Activated naive CD4-positive, alpha-beta T cell treated with anti-CD3 and anti-CD28 coated beads, Interleukin-2, amount 10 ng/mL, durations not matched to agents 7 days and 5 days (primary cell): ENCODE measurements around the gene LENG9.

Experiments used
- CTCF ChIA-PET: fragments of 350-600 bp; sonication (Branson Sonifier 250); formaldehyde crosslinking; loops from one replicate; lab custom pipeline; 2021; ENCODE audit warnings: antibody characterized with exemption; lab: Charles Lee
- DNase-seq: peaks from one replicate; pipeline ENCODE4 v3.0.0-alpha.2; 2020
- H3K27ac Mint-ChIP-seq: one replicate; pipeline ENCODE4 v1.8.0; 2021; ENCODE audit warnings: mild to moderate bottlenecking, moderate library complexity, mixed read lengths
- H3K27me3 Mint-ChIP-seq: one replicate; pipeline ENCODE4 v1.8.0; 2021; ENCODE audit warnings: mild to moderate bottlenecking, mixed read lengths
- H3K36me3 Mint-ChIP-seq: one replicate; pipeline ENCODE4 v1.8.0; 2021; ENCODE audit warnings: mixed read lengths
- H3K4me1 Mint-ChIP-seq: one replicate; pipeline ENCODE4 v1.8.0; 2021; ENCODE audit warnings: mixed read lengths
- H3K4me3 Mint-ChIP-seq: one replicate; pipeline ENCODE4 v1.8.0; 2021; ENCODE audit warnings: mild to moderate bottlenecking, moderate library complexity, mixed read lengths
- H3K9me3 Mint-ChIP-seq: one replicate; pipeline ENCODE4 v1.8.0; 2021; ENCODE audit warnings: mixed read lengths

The LENG9 gene

DNA sequence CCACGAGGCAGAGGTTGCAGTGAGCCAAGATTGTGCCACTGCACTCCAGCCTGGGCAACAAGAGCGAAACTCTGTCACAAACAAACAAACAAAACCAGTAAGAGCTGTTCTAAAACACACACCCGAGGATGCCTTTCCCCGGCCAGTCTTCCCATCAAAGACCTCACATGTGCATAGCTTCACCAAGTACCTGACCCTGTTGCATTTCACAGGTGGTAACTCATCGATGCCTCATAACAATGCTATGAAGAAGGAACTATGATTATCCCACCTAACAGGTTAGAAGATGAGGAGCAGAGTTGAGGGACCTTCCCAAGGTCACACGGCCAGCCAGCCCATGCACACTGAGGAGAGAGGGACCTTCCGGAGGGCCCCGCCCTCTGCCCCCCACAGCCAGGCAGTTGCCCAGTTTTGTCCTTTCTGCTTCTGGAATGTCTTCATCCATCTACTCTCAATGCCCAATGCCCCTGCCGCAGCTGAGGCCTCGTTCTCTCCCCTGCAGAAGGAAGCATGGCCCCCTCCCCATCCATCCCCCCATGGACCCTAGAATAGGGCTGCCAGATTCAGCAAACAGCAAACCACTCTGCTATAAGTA, 31.3 kb downstream of the LENG9 start:
- Mint-ChIP-seq H3K4me3 (no peak overlapping the region), H3K9me3 (no peaks in the 10 kb centered on the region), H3K4me1 (peaks cover 14% of the 10 kb centered on the region), H3K36me3 (peaks cover 7% of the 10 kb centered on the region), H3K27ac (no peak overlapping the region), H3K27me3 (peaks cover 52% of the 10 kb centered on the region)
- CTCF ChIA-PET = interaction anchor here (0.6 kb wide), 1 partner anchor 13 kb away, joined by 3 read pairs; no protein-coding TSS in a partner anchor
- peak; percentile 7 for DNase-seq

DNA sequence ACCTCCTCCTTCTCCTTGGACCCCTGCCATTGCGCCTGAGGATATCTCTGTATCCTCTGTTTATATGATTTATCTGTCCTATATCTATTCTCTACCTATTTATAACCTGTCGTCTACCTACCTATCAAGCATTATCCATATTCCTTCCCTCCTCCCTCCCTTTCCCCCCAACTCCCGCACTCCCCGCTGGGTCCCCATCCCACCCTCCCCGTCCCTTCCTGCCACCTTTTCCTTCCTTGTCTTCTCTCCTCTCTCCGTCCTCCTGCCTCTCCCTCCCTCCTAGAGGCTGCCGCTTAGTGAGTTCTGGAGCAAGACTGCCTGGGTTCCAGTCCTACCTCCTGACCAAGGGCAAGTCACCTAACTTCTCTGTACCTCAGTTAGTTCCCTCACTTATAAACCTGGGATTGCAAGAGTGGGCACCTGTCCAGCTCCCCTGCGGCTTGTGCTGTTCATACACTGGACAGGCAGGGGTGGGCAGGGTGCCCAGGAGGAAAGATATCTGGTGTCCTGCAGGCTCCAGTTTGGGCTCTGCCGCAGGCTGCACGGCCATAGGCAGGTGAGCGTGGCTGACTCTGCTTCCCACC, 32.2 kb downstream of the LENG9 start:
- peak; percentile 9 for DNase-seq
- CTCF ChIA-PET = interaction anchor here (1.0 to 2.0 kb wide), 2 partner anchors 8 to 12 kb away, joined by 4 to 7 read pairs; no protein-coding TSS in a partner anchor
- Mint-ChIP-seq H3K27ac (no peak overlapping the region), H3K36me3 (peaks cover 3% of the 10 kb centered on the region), H3K27me3 (peaks cover 58% of the 10 kb centered on the region), H3K9me3 (no peaks in the 10 kb centered on the region), H3K4me3 (no peak overlapping the region), H3K4me1 (peaks cover 14% of the 10 kb centered on the region)

DNA sequence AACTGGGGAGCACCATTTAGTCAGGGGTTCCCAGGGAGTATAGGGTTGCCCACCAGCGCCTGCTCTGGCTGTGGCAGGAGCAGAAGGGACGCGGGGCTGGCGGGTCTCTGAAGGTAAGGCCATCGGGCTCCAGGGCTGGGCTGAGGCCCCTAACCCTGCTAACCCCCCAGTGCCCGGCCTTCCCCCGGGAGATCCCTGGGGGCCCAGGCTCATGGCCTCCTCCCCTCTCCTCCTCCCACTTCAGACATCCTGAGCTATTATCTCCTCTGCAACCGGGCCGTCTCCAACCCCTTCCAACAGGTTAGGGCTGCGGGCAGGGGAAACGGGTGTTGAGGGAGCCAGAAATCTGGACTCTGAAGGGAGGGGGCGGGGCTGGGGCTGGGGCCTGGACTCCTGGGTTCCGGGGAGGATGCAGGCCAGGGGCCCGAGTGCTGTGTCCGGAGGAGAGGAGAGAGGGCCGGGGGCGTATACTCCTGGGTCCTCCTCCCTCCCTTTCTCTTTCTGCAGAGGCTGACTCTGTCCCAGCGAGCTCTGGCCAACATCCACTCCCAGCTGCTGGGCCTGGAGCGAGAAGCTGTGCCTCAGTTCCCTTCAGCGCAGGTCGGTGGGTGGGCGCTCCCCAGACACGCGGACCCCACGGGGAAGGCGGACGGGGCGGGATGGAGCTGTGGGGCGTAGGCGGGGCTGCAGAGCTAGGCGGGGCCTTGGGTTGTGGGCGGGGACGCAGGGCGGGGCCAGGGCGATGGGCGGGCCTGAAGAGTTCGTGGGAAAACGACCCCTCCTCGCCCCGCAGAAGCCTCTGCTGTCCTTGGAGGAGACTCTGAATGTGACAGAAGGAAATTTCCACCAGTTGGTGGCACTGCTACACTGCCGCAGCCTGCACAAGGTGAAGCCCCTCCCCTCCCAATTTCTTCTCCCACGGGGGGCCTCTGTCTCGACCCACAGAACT, 33.0 kb downstream of the LENG9 start:
- Mint-ChIP-seq H3K4me3 (no peak overlapping the region), H3K4me1 (peaks cover 14% of the 10 kb centered on the region), H3K27ac (no peak overlapping the region), H3K9me3 (no peaks in the 10 kb centered on the region), H3K27me3 (peaks cover 64% of the 10 kb centered on the region), H3K36me3 (peaks cover 2% of the 10 kb centered on the region)
- CTCF ChIA-PET = interaction anchor here (1.0 to 2.0 kb wide), 3 partner anchors 9 to 40 kb away, joined by 3 to 7 read pairs (median 4); no protein-coding TSS in a partner anchor
- peak; percentile 67 for DNase-seq

DNA sequence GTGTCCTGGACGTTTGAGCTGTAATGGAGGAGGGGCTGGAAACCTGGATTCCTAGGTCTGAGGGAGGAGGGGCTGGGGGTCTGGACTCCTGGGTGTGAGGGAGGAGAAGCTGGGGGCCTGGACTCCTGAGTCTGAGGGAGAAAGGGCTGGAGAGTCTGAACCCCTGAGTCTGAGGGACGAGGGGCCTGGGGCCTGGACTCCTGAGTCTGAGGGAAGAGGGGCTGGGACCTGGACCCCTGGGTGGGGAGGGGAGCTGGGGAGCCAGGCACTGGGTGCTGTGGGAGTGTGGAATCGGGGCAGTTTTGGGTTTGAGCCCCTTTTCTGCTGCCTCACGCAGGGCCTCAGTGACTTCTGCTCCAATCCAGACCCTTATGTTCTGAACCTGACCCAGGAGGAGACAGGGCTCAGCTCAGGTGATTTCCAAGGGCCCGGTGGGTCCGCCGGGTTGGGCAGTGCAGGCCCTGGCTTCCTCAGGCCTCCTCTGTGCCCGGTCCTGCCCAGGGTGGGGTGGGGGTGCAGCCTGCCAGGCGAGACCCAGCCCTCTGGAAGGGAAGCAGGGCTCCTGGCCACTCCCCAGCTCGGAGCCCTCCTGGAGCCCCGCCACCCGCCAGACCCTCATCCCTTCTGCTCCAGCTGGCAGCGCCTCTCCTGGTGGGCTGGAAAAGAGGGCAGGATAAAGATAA, 33.9 kb downstream of the LENG9 start:
- peaks cover 8% of the 10 kb centered on the region for H3K4me1 Mint-ChIP-seq
- H3K27ac Mint-ChIP-seq = no peak overlapping the region
- H3K27me3 Mint-ChIP-seq = peaks cover 72% of the 10 kb centered on the region
- H3K4me3 Mint-ChIP-seq = no peak overlapping the region
- H3K36me3 Mint-ChIP-seq = no peaks in the 10 kb centered on the region
- peak; percentile 20 for DNase-seq
- no peaks in the 10 kb centered on the region for H3K9me3 Mint-ChIP-seq
- CTCF ChIA-PET = interaction anchor here (1.0 to 2.0 kb wide), 2 partner anchors 10 to 39 kb away, joined by 3 to 4 read pairs; no protein-coding TSS in a partner anchor

GRCh38 chr19:54429176-54429495, 34.4 kb downstream of the LENG9 start:
- H3K27ac Mint-ChIP-seq = no peak overlapping the region
- DNase-seq = no peak
- H3K4me1 Mint-ChIP-seq = peaks cover 6% of the 10 kb centered on the region
- H3K36me3 Mint-ChIP-seq = no peaks in the 10 kb centered on the region
- H3K27me3 Mint-ChIP-seq = peaks cover 77% of the 10 kb centered on the region
- no peaks in the 10 kb centered on the region for H3K9me3 Mint-ChIP-seq
- no peak overlapping the region for H3K4me3 Mint-ChIP-seq
- CTCF ChIA-PET = interaction anchor here (0.9 to 1.0 kb wide), 2 partner anchors 13 to 38 kb away, joined by 3 to 4 read pairs; no protein-coding TSS in a partner anchor

GRCh38 chr19:54428323-54429175, 35.0 kb downstream of the LENG9 start:
- no peaks in the 10 kb centered on the region for H3K9me3 Mint-ChIP-seq
- CTCF ChIA-PET = interaction anchor here (0.9 to 1.5 kb wide), 2 partner anchors 11 to 12 kb away, joined by 4 to 7 read pairs; no protein-coding TSS in a partner anchor
- no peak overlapping the region for H3K27ac Mint-ChIP-seq
- H3K27me3 Mint-ChIP-seq = peaks cover 79% of the 10 kb centered on the region
- no peak overlapping the region for H3K4me3 Mint-ChIP-seq
- peaks cover 6% of the 10 kb centered on the region for H3K4me1 Mint-ChIP-seq
- no peaks in the 10 kb centered on the region for H3K36me3 Mint-ChIP-seq
- no peak for DNase-seq

- no peak for DNase-seq
- Mint-ChIP-seq H3K36me3 (no peaks in the 10 kb centered on the region), H3K27ac (no peak overlapping the region), H3K9me3 (no peaks in the 10 kb centered on the region), H3K27me3 (peaks cover 82% of the 10 kb centered on the region), H3K4me3 (no peak overlapping the region), H3K4me1 (peaks cover 6% of the 10 kb centered on the region)
- CTCF ChIA-PET = interaction anchor here (1.5 kb wide), 1 partner anchor 12 kb away, joined by 7 read pairs; no protein-coding TSS in a partner anchor
Observed at GRCh38 chr19:54427586-54427985, 36.0 kb downstream of the LENG9 start.

DNA sequence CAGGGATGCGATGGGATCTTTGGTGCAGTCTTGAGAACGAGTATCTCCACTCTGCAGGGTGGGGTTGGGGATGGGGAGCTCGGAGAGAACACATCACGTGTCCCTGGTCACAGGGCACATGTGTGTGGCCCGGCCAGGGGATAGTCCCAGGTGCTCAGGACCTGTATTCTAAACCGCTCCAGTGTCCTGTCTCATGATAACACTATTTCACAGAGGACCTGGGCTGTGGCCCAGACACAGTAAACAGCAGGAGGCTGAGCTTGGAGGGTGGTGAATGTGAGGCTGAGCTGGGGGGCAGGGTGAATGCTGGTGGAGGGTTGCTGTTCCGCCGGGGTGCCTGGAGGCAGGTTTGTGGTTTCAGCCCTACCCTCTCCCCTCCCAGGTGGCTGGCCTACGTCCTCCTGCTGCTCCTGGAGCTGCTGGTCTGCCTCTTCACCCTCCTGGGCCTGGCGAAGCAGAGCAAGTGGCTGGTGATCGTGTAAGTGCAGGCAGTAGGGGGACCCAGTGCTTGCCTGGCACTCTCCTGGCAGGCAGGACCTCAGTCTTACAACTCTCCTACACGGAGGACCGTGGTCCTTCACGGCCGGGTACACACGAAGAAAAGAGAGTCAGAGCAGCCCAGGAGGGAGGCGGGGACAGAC, 37.2 kb downstream of the LENG9 start:
- Mint-ChIP-seq H3K4me3 (no peak overlapping the region), H3K27ac (no peak overlapping the region), H3K9me3 (no peaks in the 10 kb centered on the region), H3K4me1 (peaks cover 6% of the 10 kb centered on the region), H3K27me3 (peaks cover 75% of the 10 kb centered on the region), H3K36me3 (no peaks in the 10 kb centered on the region)
- DNase-seq = no peak
- CTCF ChIA-PET = no interaction called here

GRCh38 chr19:54425382-54425723, 38.2 kb downstream of the LENG9 start:
- Mint-ChIP-seq H3K36me3 (no peaks in the 10 kb centered on the region), H3K4me1 (no peaks in the 10 kb centered on the region), H3K27me3 (peaks cover 74% of the 10 kb centered on the region), H3K9me3 (no peaks in the 10 kb centered on the region), H3K27ac (peak overlapping the region; percentile 19), H3K4me3 (no peak overlapping the region)
- DNase-seq = no peak
- CTCF ChIA-PET = no interaction called here

GRCh38 chr19:54424660-54425381, 38.8 kb downstream of the LENG9 start:
- DNase-seq = no peak
- H3K4me1 Mint-ChIP-seq = no peaks in the 10 kb centered on the region
- H3K4me3 Mint-ChIP-seq = no peak overlapping the region
- CTCF ChIA-PET = no interaction called here
- no peaks in the 10 kb centered on the region for H3K36me3 Mint-ChIP-seq
- no peaks in the 10 kb centered on the region for H3K9me3 Mint-ChIP-seq
- H3K27me3 Mint-ChIP-seq = peaks cover 71% of the 10 kb centered on the region
- no peak overlapping the region for H3K27ac Mint-ChIP-seq

GRCh38 chr19:54424201-54424600, 39.4 kb downstream of the LENG9 start:
- Mint-ChIP-seq H3K4me1 (no peaks in the 10 kb centered on the region), H3K9me3 (no peaks in the 10 kb centered on the region), H3K27ac (no peak overlapping the region), H3K36me3 (no peaks in the 10 kb centered on the region), H3K4me3 (no peak overlapping the region), H3K27me3 (peaks cover 66% of the 10 kb centered on the region)
- CTCF ChIA-PET = no interaction called here
- DNase-seq = no peak

DNA sequence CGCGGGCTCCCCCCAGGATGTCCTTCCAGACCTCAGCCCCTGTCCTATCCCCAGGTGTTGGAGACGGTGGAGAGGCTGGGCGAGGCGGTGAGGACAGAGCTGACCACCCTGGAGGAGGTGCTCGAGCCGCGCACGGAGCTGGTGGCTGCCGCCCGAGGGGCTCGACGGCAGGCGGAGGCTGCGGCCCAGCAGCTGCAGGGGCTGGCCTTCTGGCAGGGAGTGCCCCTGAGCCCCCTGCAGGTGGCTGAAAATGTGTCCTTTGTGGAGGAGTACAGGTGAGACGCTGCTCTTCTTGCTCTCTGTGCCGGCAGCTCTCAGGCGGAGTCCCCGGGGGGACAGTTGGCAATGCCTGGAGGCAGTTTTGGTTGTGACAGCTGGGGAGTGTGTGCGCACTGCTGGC, 41.4 kb downstream of the LENG9 start:
- Mint-ChIP-seq H3K9me3 (no peaks in the 10 kb centered on the region), H3K36me3 (no peaks in the 10 kb centered on the region), H3K4me1 (peaks cover 13% of the 10 kb centered on the region), H3K27ac (no peak overlapping the region), H3K4me3 (no peak overlapping the region), H3K27me3 (peaks cover 61% of the 10 kb centered on the region)
- CTCF ChIA-PET = interaction anchor here (1.3 to 2.1 kb wide), 2 partner anchors 17 to 60 kb away, joined by 4 to 10 read pairs; no protein-coding TSS in a partner anchor
- no peak for DNase-seq
